T follicular helper cell (primary cell): ENCODE results near the gene ARIH2.

ENCODE experiments used
- DNase-seq: peaks from one replicate; pipeline ENCODE4 v3.0.0-alpha.2; 2020; ENCODE audit warnings: low read depth

Gene ARIH2

GRCh38 chr3:48929358-48930035, 10.9 kb downstream of the ARIH2 start:
- no peak for DNase-seq

- no peak for DNase-seq
Observed at GRCh38 chr3:48930590-48930989, 11.9 kb downstream of the ARIH2 start.

- DNase-seq = no peak
Observed at GRCh38 chr3:48931944-48932580, 13.4 kb downstream of the ARIH2 start.

- no peak for DNase-seq
Observed at GRCh38 chr3:48934333-48934991, 15.8 kb downstream of the ARIH2 start.

- no peak for DNase-seq
Observed at GRCh38 chr3:48935530-48935929, 16.9 kb downstream of the ARIH2 start.

GRCh38 chr3:48938156-48938555, 19.5 kb downstream of the ARIH2 start:
- DNase-seq = no peak

- DNase-seq = no peak
Observed at GRCh38 chr3:48938689-48939088, 20.0 kb downstream of the ARIH2 start.

- no peak for DNase-seq
Observed at GRCh38 chr3:48945432-48945831, 26.8 kb downstream of the ARIH2 start.

GRCh38 chr3:48945891-48946549, 27.4 kb downstream of the ARIH2 start:
- DNase-seq = no peak

GRCh38 chr3:48949376-48949717, 30.7 kb downstream of the ARIH2 start:
- no peak for DNase-seq

GRCh38 chr3:48950051-48950450, 31.4 kb downstream of the ARIH2 start:
- DNase-seq = no peak

GRCh38 chr3:48951764-48952163, 33.1 kb downstream of the ARIH2 start:
- no peak for DNase-seq

GRCh38 chr3:48952510-48953118, 34.0 kb downstream of the ARIH2 start:
- DNase-seq = peak; percentile 41

- DNase-seq = no peak
Observed at GRCh38 chr3:48957006-48957705, 38.5 kb downstream of the ARIH2 start.

- DNase-seq = no peak
Observed at GRCh38 chr3:48960841-48961413, 42.3 kb downstream of the ARIH2 start.

- DNase-seq = no peak
Observed at GRCh38 chr3:48962340-48962739, 43.7 kb downstream of the ARIH2 start.

- DNase-seq = no peak
Observed at GRCh38 chr3:48962939-48963338, 44.3 kb downstream of the ARIH2 start.

- no peak for DNase-seq
Observed at GRCh38 chr3:48963591-48963990, 44.9 kb downstream of the ARIH2 start.

GRCh38 chr3:48966367-48966766, 47.7 kb downstream of the ARIH2 start:
- no peak for DNase-seq

- no peak for DNase-seq
Observed at GRCh38 chr3:48966876-48967361, 48.3 kb downstream of the ARIH2 start.

GRCh38 chr3:48970586-48970985, 51.9 kb downstream of the ARIH2 start:
- no peak for DNase-seq
